Skeletal muscle satellite cell (primary cell): Measurements from ENCODE around the gene ADAMTSL2.

ENCODE experiments used
- H3K27me3 ChIP-seq: 2 replicates; pipeline ENCODE4 v1.7.0; 2013; ENCODE audit warnings: low read length; ENCODE audit not compliant: control insufficient read depth, insufficient read depth
- H3K36me3 ChIP-seq: 2 replicates; pipeline ENCODE4 v1.7.0; 2013; ENCODE audit warnings: mild to moderate bottlenecking, control low read depth, low read length; ENCODE audit not compliant: insufficient read depth
- H3K4me1 ChIP-seq: 2 replicates; pipeline ENCODE4 v1.7.0; 2013; ENCODE audit warnings: low read length; ENCODE audit not compliant: control insufficient read depth, insufficient read depth
- H3K4me2 ChIP-seq: 2 replicates; pipeline ENCODE4 v1.7.0; 2013; ENCODE audit warnings: mild to moderate bottlenecking, low read length
- H3K4me3 ChIP-seq: 2 replicates; pipeline ENCODE4 v1.7.0; 2013; ENCODE audit warnings: low read length
- H3K9ac ChIP-seq: 2 replicates; pipeline ENCODE4 v1.7.0; 2013; ENCODE audit warnings: mild to moderate bottlenecking, low read depth, low read length, moderate library complexity
- H3K9me3 ChIP-seq: replicated peaks from 2 replicates; pipeline ENCODE4 v1.7.0; 2013; ENCODE audit warnings: mild to moderate bottlenecking, control low read depth, low read length

ADAMTSL2 gene

GRCh38 chr9:133514460-133515239 is 19.9 kb upstream of the ADAMTSL2 start:
- Histone ChIP-seq H3K36me3 (no peaks in the 10 kb centered on the region), H3K9ac (no peak overlapping the region), H3K4me3 (no peak overlapping the region), H3K4me1 (peaks cover 3% of the 10 kb centered on the region), H3K27me3 (peaks cover 43% of the 10 kb centered on the region), H3K9me3 (no peaks in the 10 kb centered on the region), H3K4me2 (no peak overlapping the region)

- H3K4me3 ChIP-seq = no peak overlapping the region
- peaks cover 38% of the 10 kb centered on the region for H3K27me3 ChIP-seq
- H3K4me2 ChIP-seq = no peak overlapping the region
- H3K36me3 ChIP-seq = no peaks in the 10 kb centered on the region
- no peak overlapping the region for H3K9ac ChIP-seq
- no peaks in the 10 kb centered on the region for H3K9me3 ChIP-seq
- no peaks in the 10 kb centered on the region for H3K4me1 ChIP-seq
Measured at GRCh38 chr9:133515240-133515610, 19.3 kb upstream of the ADAMTSL2 start.

- Histone ChIP-seq H3K36me3 (no peaks in the 10 kb centered on the region), H3K9me3 (no peaks in the 10 kb centered on the region), H3K4me2 (no peak overlapping the region), H3K4me3 (no peak overlapping the region), H3K4me1 (no peaks in the 10 kb centered on the region), H3K27me3 (peaks cover 35% of the 10 kb centered on the region), H3K9ac (no peak overlapping the region)
Measured at GRCh38 chr9:133515615-133516255, 18.8 kb upstream of the ADAMTSL2 start.

- Histone ChIP-seq H3K9ac (no peak overlapping the region), H3K9me3 (no peaks in the 10 kb centered on the region), H3K27me3 (peaks cover 34% of the 10 kb centered on the region), H3K4me2 (no peak overlapping the region), H3K4me1 (no peaks in the 10 kb centered on the region), H3K36me3 (no peaks in the 10 kb centered on the region), H3K4me3 (no peak overlapping the region)
Measured at GRCh38 chr9:133516256-133516960, 18.1 kb upstream of the ADAMTSL2 start.

GRCh38 chr9:133516961-133517350 is 17.5 kb upstream of the ADAMTSL2 start:
- Histone ChIP-seq H3K27me3 (peaks cover 34% of the 10 kb centered on the region), H3K36me3 (no peaks in the 10 kb centered on the region), H3K9ac (no peak overlapping the region), H3K4me1 (no peaks in the 10 kb centered on the region), H3K4me3 (no peak overlapping the region), H3K4me2 (no peak overlapping the region), H3K9me3 (no peaks in the 10 kb centered on the region)

GRCh38 chr9:133517711-133518110 is 16.8 kb upstream of the ADAMTSL2 start:
- no peaks in the 10 kb centered on the region for H3K9me3 ChIP-seq
- peaks cover 30% of the 10 kb centered on the region for H3K27me3 ChIP-seq
- no peak overlapping the region for H3K4me3 ChIP-seq
- no peak overlapping the region for H3K9ac ChIP-seq
- no peaks in the 10 kb centered on the region for H3K4me1 ChIP-seq
- no peaks in the 10 kb centered on the region for H3K36me3 ChIP-seq
- no peak overlapping the region for H3K4me2 ChIP-seq

GRCh38 chr9:133518200-133518599 is 16.3 kb upstream of the ADAMTSL2 start:
- no peak overlapping the region for H3K4me3 ChIP-seq
- H3K27me3 ChIP-seq = peaks cover 26% of the 10 kb centered on the region
- no peak overlapping the region for H3K9ac ChIP-seq
- no peaks in the 10 kb centered on the region for H3K4me1 ChIP-seq
- H3K4me2 ChIP-seq = no peak overlapping the region
- H3K9me3 ChIP-seq = no peaks in the 10 kb centered on the region
- no peaks in the 10 kb centered on the region for H3K36me3 ChIP-seq

- H3K36me3 ChIP-seq = no peaks in the 10 kb centered on the region
- no peaks in the 10 kb centered on the region for H3K9me3 ChIP-seq
- peaks cover 27% of the 10 kb centered on the region for H3K27me3 ChIP-seq
- H3K4me1 ChIP-seq = no peaks in the 10 kb centered on the region
- no peak overlapping the region for H3K9ac ChIP-seq
- no peak overlapping the region for H3K4me3 ChIP-seq
- no peak overlapping the region for H3K4me2 ChIP-seq
Measured at GRCh38 chr9:133518706-133519449, 15.6 kb upstream of the ADAMTSL2 start.

- Histone ChIP-seq H3K27me3 (peaks cover 30% of the 10 kb centered on the region), H3K9ac (no peak overlapping the region)
Measured at GRCh38 chr9:133519693-133520092, 14.8 kb upstream of the ADAMTSL2 start.

GRCh38 chr9:133520121-133520835 is 14.2 kb upstream of the ADAMTSL2 start:
- no peaks in the 10 kb centered on the region for H3K4me1 ChIP-seq
- H3K9me3 ChIP-seq = no peaks in the 10 kb centered on the region
- no peak overlapping the region for H3K9ac ChIP-seq
- H3K27me3 ChIP-seq = peaks cover 32% of the 10 kb centered on the region
- H3K36me3 ChIP-seq = no peaks in the 10 kb centered on the region
- H3K4me2 ChIP-seq = no peak overlapping the region
- no peak overlapping the region for H3K4me3 ChIP-seq

More at GRCh38 chr9:133519693-133520092, 14.8 kb upstream of the ADAMTSL2 start:
- no peaks in the 10 kb centered on the region for H3K36me3 ChIP-seq
- H3K4me1 ChIP-seq = no peaks in the 10 kb centered on the region
- no peak overlapping the region for H3K4me3 ChIP-seq
- no peak overlapping the region for H3K4me2 ChIP-seq
- no peaks in the 10 kb centered on the region for H3K9me3 ChIP-seq
